ENCODE results near the gene SHANK3.

SHANK3 gene

DNA sequence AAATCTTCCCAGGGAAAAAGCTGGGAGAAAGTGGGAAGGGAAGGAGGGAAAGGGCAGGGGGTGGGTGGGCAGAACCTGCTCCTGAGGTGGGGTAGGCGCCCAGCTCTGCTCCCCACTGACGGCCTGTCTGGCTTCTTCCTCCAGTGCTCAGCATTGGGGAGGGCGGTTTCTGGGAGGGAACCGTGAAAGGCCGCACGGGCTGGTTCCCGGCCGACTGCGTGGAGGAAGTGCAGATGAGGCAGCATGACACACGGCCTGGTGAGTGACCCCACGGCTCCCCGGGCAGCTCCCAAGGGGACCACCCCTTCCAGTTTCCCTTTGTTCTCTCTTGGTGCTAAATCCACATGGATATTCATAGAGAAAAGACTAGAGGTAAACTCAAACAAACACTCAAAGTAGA lies 25.9 kb downstream of the SHANK3 start:
- in situ Hi-C loops (cut with MboI; ENCODE audit: low sequenced_read_pairs) = no loop called here

DNA sequence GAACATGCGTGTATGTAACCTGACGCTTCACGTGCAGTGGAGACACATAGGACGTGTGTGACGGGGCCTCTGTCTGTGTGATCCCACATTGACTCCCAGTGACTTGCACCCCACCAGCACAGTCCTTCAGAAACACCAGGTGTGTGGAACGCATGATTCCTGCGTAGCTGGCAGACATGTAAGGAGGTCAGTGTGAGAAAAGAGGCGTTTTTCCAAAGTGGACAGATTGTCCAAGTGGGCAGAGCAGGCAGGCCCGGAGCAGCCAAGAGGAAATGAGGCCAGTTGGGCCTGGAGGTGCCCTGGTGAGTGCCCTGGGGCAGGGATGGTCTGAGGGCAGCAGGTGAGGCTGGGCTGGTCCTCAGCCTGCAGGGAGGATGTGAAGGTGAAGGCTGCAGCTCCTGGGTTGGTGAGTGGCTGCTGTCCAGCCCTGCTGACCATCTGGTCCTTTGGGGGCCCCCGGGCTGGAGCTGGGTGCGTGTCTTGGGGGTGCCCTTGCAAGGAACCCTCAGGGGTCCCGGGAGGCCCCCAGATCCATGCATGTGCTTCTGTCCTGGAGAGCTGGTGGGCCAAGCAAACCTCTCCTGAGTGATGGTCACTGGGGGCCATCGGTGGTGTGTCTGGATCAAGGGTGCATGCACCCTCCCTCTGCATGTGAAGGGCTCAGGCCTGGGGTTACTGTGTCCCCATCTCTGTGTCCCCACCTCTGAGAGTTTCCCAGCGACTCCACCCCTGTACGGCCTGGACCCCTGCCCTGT lies 26.6 kb downstream of the SHANK3 start:
- in situ Hi-C loops (cut with MboI; ENCODE audit: low sequenced_read_pairs) = no loop called here

DNA sequence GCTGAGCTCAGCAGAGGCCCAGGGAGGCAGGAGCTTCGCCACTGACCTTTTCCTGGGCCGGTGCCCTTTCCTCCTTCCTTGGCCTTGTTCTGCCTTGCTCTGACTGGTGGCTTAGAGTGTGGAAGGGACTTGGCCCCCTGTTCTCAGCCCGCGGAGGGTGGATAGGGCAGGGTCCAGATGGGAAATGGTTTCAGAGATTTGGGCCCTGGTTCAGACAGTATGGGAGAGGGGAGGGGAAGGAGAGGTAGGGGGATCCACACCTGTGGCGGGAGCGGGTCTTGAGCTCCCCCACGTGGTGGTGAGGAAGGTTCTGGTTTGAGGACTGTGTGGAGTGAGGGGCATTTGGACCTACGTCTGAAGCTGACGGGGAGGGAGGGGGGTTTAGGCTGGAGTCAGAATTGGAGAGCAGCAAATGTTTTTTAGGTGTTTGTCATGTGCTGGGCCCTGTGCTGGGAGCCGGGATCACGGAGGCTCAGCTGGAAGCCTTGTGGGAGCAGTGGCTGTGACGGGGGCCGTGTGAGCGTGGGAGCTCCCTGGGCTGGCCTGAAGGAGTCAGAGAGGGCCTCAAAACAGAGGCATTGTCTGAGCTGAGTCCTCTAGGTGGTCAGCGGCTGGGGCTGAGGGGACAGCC lies 27.2 kb downstream of the SHANK3 start:
- in situ Hi-C loops (cut with MboI; ENCODE audit: low sequenced_read_pairs) = no loop called here

DNA sequence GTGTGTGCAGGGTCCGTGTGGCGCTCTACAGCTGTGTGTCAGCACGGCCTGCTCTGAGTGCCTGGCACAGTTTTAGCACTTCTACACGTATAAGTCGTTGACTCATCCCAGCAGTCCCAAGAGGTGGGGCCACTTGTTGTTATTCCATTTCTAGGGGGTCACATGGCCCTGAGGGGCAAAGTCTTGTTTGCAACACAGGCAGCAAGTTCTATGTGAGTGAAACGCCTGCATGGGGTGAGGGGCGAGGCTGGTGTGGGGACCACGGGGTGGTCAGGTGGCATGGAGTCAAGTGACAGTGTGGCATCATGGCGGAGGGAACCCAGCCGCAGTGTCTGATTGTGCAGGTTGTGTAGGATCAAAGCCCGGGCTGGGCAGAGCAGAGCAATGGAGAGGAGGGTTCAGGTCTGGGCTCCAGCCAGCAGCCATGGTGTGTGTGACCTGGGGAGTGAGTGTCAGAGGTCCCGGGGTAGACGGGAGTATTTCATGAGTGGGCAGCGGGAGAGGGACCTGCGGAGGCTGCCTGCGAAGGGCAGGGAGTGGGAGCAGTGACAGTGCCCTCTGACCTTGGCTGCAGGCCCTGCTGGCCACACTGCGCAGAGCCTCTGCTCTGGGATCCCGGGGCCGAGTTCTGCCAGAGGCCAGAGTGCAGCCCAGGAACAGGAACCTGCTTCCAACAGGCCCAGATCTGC lies 27.9 kb downstream of the SHANK3 start:
- in situ Hi-C loops (cut with MboI; ENCODE audit: low sequenced_read_pairs) = no loop called here

DNA sequence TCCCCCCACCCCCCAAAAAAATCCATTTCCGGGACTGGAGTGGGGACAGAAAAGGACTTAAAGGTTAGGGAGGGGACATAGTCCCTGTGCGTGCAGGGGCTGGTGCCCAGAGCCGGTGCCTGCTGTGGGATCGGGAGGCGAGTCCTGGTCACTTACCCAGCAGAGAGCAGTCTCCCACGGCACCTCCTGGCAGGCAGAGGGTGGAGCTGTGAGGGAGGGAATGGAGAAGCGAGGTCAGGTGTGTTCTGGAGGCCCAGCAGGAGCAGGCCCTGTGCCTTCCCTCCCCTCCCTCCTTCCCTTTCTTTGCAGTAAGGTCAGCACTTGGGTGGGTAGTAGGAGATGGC lies 28.4 kb downstream of the SHANK3 start:
- in situ Hi-C loops (cut with MboI; ENCODE audit: low sequenced_read_pairs) = no loop called here

DNA sequence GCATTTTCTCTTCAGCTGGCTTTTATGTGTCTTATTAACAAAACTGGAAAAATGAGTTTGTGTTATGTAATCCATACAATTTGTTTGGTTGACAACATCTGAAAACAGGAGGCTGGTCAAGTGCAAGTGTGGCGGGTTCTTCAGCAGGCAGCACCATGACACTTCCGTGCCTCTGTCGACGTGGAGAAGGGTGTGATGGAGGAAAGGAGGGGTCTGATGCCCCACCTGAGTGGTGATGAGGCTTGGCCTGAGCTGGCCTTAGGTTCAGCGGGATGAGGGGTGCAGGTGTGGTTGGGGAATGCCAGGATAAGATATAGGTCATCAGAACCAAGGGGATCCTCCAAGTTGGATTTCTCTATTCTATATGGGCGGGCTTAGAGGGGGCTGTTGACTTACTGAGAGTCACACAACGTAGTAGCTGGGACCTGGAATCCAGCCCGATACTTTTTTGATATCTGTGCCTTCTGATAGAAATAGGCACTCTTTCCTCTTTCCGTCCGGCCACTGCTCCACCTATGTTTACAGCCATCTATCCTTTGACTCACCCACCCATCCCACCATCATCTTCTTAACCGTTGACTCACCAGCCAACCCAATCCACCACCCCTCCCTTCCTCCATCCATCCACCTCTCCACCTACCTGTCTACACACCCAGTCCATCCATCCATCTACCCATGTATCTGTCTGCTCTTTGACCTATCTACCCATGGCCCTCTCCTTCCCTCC lies 29.0 kb downstream of the SHANK3 start:
- in situ Hi-C loops (cut with MboI; ENCODE audit: low sequenced_read_pairs) = no loop called here

DNA sequence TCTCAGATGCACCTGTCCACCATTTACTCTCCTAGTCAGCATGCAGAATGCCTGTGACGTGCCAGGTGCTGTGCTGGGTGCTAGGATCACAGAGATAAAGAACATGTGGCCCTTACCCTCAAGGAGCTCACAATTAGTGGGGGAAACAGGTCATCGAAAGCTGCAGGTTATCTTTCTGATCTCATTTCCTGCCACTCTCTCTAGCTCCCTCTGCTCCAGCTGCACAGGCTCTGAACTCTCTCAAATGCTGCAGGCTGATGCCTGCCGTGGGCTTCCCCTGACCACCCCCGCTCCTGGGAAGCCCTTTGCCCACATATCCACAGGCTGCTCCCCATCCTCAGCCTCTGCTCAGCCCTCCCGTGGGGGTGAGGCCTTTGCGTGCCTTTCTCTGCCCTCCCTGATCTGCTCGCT lies 29.6 kb downstream of the SHANK3 start:
- in situ Hi-C loops (cut with MboI; ENCODE audit: low sequenced_read_pairs) = no loop called here

DNA sequence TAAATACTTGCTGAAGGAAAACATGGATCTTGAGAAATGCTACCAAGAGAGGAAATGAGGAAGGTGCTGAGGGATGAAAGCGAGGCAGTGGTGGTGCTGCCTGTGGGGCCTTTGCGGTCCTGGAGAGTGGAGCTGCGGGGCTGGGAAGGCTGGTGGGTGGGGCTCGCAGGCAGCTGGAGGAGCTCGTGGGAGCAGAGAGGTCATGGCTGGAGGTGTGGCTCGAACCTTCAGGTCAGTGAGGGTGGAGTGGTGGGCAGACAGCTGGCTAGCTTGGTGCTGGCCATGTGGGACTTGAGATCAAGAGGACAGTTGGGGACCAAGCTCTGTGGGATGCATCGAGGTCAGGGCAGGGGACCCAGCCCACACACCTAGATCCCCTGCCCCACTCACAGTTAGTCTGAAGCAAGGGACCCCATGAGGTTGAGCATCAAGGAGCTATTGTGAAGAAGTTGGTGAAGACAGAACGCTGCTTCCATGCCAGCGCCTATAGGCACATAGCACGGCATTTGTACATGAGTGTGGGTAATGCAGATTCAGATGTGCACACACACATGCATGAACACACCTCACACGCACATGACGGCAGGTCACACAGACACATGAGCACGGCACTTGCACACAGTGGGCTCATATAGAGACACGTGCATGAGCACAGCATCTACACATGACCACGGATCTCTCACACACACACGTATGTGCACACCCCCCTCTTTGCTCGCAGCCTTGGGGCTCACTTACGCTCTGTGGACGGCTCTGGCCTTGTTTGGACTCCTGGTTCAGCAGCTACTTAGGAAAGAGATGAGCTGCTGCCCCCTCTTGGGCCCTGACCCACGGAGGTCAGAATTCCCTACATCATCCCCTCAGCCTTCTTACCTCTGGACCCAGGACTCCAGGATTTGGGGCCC lies 30.4 kb downstream of the SHANK3 start:
- in situ Hi-C loops (cut with MboI; ENCODE audit: low sequenced_read_pairs) = no loop called here

DNA sequence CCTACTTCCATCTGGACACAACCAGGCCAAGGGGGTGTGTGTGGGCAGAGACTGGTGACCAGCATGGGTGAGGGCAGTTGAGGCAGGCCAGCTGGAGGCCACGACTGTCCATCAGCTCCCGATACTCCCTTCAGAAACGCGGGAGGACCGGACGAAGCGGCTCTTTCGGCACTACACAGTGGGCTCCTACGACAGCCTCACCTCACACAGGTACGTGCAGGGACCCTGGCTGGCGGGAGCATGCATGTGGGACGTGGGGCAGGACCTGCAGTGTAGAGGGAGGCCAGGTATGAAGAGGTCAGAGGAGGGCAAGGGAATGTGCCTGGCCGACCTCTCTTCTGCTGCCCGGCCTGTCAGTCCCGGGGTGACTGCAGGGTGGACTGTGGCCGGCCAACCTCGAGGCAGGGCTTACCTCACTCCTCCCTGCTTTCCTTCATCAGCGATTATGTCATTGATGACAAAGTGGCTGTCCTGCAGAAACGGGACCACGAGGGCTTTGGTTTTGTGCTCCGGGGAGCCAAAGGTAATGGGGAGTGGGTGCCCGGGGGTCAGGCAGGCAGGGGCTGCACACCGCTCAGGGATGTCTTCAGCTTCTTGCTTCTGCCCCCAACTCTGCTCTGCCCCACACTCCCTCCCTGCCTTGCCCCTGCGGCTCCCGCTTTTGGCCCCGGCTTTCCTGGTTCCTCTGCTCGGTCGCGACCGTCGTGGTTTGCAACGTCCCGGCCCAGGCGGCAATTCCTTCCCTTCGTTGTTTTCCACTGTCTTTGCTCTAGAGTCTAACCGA lies 31.3 kb downstream of the SHANK3 start:
- in situ Hi-C loops (cut with MboI; ENCODE audit: low sequenced_read_pairs) = no loop called here

DNA sequence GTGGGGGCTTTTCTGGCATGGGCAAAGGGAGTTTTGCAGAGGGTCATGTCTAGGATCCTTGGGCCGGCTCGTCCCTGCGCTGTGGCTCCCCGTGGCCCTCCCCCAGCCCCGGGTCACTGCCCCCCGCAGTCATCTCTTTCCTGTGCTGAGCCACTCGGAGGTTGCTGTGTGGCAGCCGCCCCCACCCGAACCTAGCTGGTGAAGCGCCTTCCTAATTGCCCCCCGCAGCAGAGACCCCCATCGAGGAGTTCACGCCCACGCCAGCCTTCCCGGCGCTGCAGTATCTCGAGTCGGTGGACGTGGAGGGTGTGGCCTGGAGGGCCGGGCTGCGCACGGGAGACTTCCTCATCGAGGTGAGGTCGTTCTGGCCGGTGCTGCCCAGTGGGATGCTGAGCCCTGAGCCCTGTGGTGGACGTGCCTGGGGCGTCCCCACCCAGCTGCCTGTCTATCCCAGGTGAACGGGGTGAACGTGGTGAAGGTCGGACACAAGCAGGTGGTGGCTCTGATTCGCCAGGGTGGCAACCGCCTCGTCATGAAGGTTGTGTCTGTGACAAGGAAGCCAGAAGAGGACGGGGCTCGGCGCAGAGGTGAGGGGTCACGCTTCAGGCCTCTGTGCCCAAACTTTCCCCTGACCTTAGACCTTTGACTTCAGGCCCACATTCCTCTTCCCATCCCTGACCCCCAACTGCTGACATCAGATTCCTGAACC lies 32.0 kb downstream of the SHANK3 start:
- in situ Hi-C loops (cut with MboI; ENCODE audit: low sequenced_read_pairs) = no loop called here

DNA sequence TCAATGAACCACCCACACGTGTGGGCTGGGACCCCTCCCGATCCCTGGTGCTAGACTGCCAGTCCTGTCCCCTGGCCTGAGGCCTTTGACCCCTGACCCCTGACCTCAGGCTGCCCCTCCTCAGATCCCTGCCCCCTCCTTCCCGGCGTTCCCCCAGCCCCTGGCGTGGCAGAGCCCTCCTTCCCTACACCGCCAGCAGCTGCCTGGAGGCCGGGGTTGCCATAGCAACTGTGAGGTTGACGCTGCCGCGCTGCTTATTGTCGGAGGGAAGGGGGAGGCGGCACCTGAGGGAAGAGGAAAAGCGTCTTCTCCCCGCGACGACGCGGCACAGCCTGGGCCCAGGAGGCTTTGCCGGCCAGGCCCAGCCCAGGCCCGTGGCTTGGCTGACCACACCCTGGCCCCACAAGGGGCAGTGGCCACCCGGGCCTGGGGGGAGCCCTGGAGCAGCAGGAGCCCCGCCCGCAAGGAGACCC lies 32.6 kb downstream of the SHANK3 start:
- in situ Hi-C loops (cut with MboI; ENCODE audit: low sequenced_read_pairs) = no loop called here

DNA sequence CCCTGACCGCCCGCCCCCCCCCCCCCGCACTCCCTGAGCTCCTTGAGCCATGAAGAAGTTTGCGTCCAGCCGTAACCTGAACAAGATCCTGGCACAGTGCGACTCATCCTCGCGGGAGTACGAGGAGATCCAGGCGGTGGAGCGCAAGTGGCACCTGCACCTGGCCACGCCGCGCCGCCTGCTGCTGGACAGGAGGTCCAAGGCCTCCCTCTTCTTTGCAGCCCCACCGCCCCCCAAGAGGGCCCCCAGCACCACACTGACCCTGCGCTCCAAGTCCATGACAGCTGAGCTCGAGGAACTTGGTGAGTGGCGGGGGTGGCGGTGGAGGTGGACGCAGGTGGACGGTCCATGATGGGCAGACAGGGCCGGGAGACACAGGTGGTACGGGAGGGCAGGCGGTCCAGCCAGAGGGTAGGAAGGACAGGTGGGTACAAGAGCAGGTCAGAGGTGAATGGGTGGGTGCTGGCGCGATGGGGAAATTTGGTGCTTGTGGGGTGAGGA lies 33.3 kb downstream of the SHANK3 start:
- in situ Hi-C loops (cut with MboI; ENCODE audit: low sequenced_read_pairs) = no loop called here

DNA sequence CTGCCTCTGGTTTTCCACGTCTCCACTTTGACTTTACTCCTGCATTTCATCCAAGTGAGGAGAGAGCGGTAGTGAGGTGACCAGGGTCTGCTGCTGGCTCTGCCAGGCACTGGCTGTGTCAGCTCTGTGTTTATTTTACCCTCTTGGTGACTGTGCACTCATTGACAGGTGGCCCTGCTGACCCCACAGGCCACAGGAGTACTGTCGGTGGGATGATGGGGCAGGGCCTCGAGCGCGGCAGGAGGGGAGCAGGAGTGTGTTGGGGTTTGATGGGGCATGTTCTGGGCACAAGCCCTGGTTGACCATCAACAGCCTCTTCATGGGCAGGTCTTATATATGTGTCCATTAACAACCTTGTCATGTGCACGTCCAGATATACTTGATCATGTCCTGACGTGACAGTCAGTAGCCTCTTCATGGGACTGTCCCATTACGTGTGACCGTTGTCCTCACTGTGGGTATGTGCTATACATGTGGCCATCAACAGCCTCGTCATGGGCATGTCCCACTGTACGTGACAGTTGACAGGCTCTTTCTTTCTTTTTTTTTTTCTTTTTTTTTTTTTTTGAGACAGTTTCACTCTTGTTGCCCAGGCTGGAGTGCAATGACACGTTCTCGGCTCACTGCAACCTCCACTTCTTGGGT lies 34.0 kb downstream of the SHANK3 start:
- in situ Hi-C loops (cut with MboI; ENCODE audit: low sequenced_read_pairs) = no loop called here

DNA sequence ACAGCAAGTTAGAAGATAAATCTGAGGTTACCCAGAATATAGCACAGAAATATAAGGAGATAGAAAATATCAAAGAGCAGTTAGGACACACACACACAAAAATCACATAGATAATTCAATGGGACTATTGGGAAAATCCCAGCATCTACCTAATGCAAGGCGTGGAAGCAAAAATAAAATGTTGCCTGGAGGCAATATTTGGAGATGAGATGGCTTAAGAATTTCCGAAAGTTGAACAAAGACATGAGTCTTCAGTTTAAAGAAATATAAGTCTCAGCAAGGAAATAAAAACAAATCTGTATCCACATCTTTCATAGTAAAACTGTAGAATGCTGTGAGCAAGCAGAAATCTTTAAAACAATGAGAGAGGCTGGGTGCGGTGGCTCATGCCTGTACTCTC lies 35.9 kb downstream of the SHANK3 start:
- in situ Hi-C loops (cut with MboI; ENCODE audit: low sequenced_read_pairs) = no loop called here

DNA sequence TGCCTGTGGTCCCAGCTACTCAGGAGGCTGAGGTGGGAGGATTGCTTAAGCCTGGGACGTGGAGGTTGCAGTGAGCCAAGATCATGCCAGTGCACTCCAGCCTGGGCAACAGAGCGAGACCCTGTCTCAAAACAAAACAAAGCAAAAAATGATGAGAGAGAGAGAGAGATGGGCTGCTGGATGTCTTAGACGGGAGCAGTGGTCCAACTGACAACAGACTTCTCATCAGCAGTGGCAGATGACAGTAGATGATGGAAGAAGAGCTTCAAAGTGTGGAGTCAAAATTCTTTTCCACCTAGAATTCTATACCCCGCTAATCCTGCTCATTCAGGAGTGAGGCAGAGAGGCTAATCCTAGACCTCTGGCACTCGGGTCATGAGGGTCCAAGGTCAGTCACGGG lies 36.4 kb downstream of the SHANK3 start:
- in situ Hi-C loops (cut with MboI; ENCODE audit: low sequenced_read_pairs) = no loop called here

DNA sequence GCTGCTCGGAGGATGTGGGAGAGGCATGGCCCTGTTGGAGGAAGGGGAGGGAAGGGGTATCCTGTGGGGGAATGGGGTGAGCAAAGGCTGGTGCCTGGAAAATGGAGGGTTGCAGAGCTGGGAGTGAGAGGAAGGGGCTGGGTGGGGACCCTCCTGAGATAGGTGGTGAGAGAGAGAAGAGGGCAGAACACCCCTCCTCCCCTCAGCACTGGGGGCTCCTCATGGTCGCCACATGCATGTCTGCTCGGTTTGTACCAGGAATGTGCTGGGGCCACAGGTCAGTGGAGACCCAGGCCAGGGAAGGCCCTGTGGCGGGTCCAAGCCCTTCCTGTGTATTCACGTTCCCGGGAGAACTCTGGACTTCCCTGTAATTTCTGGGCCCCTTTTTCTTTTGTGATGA lies 37.6 kb downstream of the SHANK3 start:
- in situ Hi-C loops (cut with MboI; ENCODE audit: low sequenced_read_pairs) = no loop called here

DNA sequence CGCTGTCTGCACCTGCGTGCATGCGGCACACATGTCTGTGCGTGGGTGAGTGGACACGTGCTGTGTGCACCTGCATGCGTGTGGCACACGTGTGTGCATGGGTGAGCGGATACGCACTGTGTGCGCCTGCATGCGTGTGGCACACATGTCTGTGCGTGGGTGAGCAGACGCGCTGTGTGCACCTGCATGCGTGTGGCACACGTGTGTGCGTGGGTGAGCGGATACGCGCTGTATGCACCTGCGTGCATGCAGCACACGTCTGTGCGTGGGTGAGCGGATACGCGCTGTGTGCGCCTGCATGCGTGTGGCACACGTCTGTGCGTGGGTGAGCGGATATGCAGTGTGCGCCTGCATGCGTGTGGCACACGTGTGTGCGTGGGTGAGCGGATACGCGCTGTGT lies 38.3 kb downstream of the SHANK3 start:
- in situ Hi-C loops (cut with MboI; ENCODE audit: low sequenced_read_pairs) = no loop called here
